RPMI8226 (cell line): ENCODE measurements around the gene EHBP1.

ENCODE experiments used
- DNase-seq: peaks from one replicate; pipeline ENCODE4 v3.0.0-alpha.2; 2015

EHBP1 gene

GRCh38 chr2:63035169-63035568 lies 329.7 kb downstream of the EHBP1 start:
- DNase-seq = no peak

GRCh38 chr2:63035660-63036059 lies 330.1 kb downstream of the EHBP1 start:
- DNase-seq = no peak

- no peak for DNase-seq
Measured at GRCh38 chr2:63038034-63038433, 332.5 kb downstream of the EHBP1 start.

DNA sequence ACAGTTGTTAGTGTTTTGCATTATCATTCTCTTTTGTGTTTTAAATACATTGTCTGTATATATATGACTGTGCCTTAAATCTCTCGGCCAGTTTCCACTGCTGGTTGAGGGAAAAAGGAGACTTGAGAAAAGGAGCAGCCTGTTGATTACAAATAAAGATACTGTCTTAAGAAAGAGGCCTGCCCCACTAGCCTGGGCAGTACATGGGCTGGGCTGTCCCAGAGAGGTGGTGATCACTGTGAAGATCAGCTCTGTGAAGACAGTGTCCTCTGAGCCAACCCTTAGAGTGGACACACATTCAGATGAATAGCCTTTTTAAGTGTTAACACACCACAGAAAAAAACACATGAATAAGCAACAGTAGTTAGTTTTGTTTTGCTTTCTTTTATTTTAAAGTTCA lies 335.1 kb downstream of the EHBP1 start:
- DNase-seq = no peak

- DNase-seq = no peak
Measured at GRCh38 chr2:63041592-63041991, 336.1 kb downstream of the EHBP1 start.

- DNase-seq = no peak
Measured at GRCh38 chr2:63044362-63045327, 339.1 kb downstream of the EHBP1 start.

DNA sequence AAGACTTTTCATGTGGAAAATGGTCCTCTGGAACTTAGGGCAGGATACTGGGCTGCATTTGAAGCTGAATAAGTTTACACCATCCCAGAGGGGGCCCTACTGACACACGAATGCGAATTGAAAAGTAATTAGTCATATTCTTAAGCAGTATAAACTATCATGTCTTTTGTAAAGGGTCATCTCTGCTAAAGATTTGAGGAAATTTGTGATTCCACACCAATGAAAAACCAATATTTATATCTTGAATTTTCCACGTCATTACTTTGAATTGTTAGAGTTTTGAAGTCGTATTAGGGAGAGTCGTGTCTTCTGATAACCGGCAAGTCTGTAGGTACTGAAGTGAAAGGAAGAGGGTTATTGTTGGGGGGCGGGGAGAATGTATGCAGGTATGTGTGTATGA lies 341.0 kb downstream of the EHBP1 start:
- DNase-seq = no peak

- no peak for DNase-seq
Measured at GRCh38 chr2:63046961-63047320, 341.4 kb downstream of the EHBP1 start.

DNA sequence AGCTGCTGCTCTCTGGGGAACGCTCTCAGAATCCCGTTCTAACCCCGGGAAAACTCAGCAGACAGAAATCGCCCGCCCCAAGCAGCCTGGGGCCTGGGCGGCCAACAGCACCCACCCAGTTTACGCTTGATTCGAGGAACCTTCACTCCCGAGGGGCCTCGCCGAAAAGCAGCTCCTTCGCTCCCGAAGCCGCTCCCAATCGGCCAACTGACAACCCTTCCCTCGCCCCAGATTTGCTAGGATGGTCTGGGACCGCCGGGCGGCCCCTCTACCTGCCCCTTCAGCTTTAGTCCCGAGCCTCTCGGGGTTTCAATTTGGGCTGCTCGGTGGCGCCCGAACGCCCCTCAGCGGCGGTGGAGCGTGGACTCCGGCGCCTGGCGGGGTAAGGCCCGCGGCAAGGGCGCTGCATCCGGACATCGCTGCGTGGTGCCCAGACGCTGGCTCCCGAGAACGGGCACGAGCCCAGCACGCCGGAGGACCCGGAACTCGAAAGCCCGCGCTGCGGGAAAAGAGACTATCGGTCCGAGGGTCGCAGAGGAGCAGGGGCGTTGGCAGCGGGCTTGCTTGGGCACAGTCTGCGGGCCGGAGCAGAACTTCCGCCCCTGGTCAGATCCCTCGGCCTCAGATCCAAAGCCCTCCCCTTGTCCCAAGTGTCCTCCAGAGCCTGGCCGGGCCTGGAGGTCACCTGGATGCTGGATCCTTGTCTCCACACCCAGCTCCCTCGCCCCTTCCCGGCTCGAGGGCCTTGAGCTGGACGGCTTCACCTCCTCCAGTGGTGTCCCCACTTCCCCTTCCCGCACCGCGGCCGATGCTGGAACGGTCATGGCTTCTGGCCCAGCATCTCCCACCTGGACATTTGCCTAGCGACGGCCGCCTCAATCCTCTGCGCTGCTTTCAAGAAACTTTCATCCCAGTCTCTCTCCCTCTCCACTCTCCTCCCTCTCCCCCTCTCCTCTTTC lies 342.1 kb downstream of the EHBP1 start:
- no peak for DNase-seq

- no peak for DNase-seq
Measured at GRCh38 chr2:63048367-63049171, 343.1 kb downstream of the EHBP1 start.

DNA sequence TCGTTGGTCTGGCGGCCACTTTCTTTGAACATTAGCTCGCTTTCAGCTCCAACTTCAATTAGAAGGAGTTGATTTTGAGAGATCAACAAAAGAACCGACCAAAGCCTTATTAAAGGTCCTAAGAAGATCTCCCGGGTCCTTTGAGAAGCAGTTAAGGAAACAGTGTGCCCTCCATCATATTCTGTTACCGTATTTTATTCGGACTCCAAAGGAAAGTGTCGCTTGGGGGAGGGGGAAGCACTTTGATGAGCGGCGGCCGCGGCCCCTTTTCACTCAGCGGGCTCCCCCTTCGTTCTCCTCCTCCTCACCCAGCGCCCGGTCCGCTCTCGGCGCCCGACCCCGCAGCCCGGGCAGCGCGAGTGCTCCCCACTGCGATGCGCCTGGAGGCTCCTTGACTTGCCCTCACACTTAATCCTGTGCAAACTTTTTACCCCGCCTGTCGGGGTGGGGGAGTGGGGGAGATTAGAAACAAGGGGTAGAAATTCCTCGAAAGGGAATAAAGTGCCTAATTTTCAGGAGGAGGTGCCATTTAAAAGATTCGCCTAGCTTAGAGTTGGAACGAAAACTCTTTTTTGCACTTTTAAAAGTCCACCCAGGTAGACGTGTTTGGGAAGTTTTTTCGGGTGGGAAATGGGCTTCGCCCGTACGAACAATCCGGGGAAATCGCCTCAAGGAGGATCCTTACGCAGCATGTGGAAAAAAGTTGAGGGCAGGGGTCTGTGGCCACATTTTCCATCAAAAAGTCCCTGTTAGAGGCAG lies 343.9 kb downstream of the EHBP1 start:
- no peak for DNase-seq

GRCh38 chr2:63049970-63050333 lies 344.4 kb downstream of the EHBP1 start:
- DNase-seq = peak; percentile 57

- DNase-seq = peak; percentile 88
Measured at GRCh38 chr2:63050334-63051041, 345.0 kb downstream of the EHBP1 start, which contains the start of gene OTX1. TSS of gene OTX1 (plus strand) at chr2:63050830. CDS start at chr2:63052991, 2,161 bp downstream.

GRCh38 chr2:63051042-63051794 lies 345.7 kb downstream of the EHBP1 start:
- DNase-seq = peak; percentile 29

- no peak for DNase-seq
Measured at GRCh38 chr2:63051795-63052333, 346.4 kb downstream of the EHBP1 start.

- DNase-seq = no peak
Measured at GRCh38 chr2:63052411-63053080, 347.0 kb downstream of the EHBP1 start.

- no peak for DNase-seq
Measured at GRCh38 chr2:63053081-63053888, 347.8 kb downstream of the EHBP1 start.

- no peak for DNase-seq
Measured at GRCh38 chr2:63053889-63054602, 348.5 kb downstream of the EHBP1 start.
